NOMO-1 (cell line): ENCODE measurements around the gene ZNF780B.

Experiments
- DNase-seq, 2 experiments: peaks; one replicate each; lab custom pipeline; 2025; ENCODE audit not compliant: unreplicated experiment in 2 of 2; lab: John Stamatoyannopoulos, UW

Gene ZNF780B

DNA sequence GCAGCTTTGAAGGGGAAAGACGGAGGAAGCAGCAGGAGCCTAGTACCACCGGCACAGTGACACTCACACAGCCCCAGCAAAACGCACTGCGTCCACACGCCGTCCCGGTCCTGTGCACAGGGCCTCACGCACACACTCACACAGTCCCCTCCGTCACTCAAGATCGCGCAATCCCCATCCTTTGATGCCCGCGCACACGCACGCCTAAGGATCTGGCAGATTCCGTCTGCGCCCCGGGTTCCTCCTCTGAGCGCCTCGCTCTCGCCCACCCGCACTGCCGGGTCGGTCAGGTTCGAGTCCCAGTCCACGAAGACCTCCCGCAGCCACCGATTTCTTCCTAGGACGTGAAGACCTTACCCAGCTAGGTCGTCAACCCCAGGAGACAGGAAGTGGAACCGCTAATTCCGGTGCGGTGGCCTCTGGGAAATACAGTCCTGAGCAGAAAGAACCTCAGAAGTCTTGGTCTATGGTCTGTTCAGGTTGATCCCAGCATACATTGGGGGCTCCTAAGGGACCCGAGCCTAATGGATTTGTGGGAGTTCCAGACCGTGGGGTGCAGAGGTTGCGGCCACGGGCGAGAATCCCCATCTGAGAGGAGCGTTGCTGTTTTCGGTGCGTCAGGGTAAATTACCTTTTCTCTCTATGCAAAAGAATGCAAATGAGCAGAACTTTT is at the start of gene ZNF780B:
Gene ZNF780B, minus strand, starts transcription at position 400 of the 673 bp plus-strand sequence. CDS start 5,899 bp downstream, outside the sequence.
- peak; percentile 70 to 78 for DNase-seq

DNA sequence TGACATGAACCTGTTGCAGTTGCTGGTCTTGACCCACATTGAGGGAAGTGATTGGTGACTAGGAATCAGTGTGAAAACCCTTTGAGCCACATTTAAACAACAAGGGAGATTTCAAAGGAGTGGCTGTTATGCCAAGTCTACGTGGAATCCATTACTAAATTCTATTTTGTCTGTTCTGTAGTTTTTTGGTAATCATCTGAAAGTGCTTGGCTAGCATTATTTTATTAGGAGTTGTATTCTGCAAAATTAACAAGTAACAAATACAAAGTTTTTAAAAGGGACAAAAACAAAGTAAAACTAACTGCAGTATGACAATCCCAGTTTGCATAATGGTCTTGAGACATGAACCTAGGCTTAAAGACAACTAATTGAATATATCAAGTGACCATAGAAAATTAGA is 48.7 kb upstream of the ZNF780B start:
- no peak for DNase-seq

DNA sequence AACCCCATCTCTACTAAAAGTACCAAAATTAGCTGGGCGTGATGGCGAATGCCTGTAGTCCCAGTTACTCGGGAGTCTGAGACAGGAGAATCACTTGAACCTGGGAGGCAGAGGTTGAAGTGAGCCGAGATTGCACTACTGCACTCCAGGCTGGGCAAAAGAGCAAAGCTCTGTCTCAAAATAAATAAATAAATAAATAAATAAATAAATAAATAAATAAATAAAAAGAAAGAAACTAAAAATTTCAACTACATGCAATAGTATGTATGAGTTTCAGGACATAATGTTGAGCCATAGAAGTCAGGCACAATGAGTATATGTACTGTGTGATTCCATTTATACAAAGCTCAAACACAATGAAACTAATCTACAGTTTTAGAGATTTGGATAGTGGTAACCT is 47.6 kb upstream of the ZNF780B start:
- no peak for DNase-seq

DNA sequence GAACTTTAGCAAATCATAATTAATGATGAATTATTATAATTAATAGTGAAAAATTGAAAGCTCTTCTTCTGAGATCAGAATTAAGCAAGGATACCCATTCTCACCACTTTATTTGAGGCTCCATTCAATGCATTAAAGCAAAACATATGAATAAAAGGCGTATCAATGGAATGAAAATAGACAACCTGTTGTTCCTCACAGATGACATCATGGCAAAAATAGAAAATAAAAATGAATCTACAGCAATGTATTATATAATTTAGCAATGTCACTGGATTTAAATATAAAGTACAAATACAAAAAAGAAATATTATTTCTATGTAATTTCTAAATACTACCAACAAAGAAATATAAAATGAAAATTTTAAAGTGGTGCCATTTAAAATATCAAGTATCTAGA is 45.8 kb upstream of the ZNF780B start:
- no peak for DNase-seq

DNA sequence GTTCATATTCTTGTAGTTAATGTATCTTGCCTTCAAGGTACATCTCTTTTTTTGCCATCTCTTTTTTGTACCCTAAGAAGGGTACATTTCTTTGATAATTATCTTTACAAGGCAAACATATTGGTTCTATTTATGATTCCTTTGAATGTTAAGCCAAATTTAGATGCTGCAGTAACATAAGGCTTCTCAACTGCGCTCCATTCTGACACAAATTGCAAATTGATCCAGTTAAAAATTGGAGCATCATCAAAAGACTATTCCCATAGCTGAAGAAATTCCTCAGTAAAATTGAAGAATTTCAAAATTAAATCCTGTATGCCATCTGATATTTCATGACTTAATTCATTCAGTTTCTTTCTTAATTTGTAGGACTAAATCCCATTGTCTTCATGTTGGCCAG is 37.4 kb upstream of the ZNF780B start:
- DNase-seq, result no peak

DNA sequence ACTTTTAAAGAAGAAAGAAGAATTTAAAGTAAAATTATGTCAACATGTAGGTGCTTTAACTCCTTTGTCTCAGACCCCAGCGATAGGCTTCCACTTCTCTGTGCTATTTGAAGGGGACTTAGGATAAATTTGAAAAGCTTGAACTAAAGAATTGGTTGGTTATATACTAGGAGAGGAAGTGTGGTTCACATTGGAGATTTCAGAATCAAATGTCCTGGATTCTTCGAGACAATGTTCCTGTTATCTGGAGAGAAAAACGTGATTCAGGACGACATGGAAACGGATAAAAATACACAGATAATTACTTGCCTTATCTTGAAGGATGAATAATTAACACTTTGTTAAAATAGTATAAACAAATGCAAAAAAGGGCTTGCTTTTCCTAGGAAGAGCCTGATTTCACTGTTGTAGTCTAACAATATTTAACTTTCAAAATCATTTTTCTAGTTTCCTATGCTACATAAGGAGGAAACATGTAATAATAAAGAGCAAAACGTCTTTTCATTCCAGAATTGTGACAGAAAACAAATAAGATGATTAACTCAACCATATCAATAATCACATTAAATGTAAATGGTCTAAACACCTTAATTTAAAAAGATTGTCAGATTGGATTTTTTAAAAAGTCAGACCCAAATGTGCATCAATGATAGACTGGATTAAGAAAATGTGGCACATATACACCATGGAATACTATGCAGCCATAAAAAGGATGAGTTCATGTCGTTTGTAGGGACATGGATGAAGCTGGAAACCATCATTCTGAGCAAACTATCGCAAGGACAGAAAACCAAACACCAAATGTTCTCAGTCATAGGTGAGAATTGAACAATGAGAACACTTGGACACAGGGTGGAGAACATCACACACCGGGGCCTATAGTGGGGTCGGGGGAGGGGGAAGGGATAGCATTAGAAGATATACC is 35.4 kb upstream of the ZNF780B start:
- DNase-seq, result no peak

DNA sequence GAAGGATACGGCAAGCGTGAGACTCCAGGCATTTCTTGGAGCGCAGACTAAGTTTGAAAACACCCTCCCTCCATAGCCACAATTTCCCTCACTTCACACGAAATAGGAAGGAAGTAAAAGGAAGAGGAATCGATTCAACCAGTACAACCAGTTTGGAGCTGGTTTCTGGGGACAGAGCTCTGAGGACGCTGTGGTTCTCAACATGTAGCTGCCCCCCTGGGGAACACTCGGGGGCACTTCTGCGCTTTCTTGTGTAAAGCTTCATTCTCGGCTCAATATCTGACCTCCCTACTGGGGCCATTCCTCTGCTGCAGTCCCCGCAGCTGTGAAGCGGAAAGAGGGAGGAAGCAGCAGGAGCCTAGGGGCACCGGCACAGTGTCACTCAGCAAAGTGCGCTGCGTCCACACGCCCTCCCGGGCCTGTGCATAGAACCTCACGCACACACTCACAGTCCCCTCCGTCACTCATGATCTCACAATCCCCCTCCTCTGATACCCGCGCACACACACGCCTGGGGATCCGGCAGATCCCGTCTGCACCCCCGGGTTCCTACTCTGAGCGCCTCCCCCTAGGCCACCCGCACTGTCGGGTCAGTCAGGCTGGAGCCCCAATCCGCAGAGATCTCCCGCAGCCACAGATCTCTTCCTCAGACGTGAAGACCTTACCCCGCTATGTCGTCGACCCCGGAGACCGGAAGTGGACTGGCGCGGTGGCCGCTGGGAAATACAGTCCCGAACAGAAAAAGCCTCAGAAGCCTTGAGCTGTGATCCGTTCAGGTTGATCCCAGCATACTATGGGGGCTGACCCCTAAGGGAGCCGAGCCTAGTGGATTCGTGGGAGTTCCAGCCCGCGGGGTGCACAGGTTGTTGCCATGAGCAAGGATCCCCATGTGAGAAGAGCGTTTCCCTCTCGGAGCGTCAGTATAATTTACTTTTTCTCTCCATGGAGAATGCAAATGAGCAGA is 34.5 kb upstream of the ZNF780B start, which contains the start of gene ZNF780A:
Gene ZNF780A, minus strand, starts transcription at position 703 of the 964 bp plus-strand sequence. CDS start 6,190 bp downstream, outside the sequence.
- DNase-seq, result peak; percentile 51 to 62

DNA sequence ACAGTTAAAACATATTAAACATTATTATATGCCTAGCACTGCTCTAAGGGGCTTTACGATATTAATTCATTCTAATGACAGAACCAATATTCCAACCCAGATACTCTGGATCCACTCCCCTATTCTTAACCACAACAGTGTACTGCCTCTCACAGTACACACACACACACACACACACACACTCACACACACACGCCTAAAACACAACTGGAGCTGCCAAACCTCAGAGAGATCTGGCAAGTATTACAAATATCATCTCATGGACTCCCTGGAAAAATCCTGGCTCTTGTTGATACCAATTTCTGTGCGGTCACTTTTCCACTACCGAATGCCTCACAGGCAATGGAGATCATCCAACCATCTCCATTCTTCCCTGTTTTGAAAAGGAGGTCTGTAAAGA is 33.4 kb upstream of the ZNF780B start:
- no peak for DNase-seq

DNA sequence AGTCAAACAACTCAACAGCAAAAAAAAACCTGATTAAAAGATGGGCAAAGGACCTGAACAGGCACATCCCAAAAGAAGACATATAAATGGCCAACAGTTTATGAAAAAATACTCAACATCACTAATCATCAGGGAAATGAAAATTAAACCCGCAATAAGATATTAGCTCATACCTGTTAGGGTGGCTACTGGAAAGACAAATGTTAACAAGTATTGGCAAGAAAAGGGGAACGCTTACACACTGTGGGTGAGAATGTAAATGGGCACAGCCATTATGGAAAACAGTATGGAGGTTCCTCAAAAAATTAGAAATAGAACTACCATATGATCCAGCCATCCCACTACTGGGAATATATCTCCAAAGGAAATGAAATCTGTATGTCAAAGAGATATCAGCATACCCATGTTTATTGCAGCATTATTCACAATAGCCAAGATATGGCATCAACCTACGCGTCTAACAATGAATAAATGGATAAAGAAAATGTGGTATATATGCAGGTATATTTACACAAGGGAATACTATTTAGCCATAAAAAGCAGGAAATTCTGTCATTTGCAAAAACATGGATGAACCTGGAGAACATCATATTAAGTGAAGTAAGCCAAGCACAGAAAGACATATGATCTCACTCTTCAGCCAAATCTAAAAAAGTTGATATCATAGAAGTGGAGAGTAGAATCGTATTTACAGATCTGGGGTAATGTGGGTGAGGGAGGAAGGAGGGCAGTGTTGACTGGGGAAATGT is 32.4 kb upstream of the ZNF780B start:
- no peak for DNase-seq

DNA sequence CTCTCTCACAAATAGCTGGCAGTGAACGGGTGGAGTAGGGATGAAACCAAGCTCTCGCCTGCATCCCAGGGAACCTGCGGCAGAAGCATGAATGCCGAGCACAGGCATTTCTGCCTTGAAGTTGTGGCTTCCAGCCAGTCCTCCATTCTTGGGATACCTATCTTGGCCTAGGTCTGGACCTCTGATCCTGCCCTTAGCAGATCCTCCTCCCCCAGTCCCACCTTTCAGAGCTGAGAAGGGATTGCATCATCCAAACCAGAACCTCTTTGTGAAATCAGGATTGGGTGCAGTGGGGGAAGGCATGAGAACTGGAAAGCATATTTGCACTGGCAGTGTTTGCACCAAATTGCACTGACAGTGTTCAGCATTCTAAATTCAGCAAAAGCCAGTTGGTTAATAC is 28.9 kb upstream of the ZNF780B start:
- DNase-seq, result no peak

DNA sequence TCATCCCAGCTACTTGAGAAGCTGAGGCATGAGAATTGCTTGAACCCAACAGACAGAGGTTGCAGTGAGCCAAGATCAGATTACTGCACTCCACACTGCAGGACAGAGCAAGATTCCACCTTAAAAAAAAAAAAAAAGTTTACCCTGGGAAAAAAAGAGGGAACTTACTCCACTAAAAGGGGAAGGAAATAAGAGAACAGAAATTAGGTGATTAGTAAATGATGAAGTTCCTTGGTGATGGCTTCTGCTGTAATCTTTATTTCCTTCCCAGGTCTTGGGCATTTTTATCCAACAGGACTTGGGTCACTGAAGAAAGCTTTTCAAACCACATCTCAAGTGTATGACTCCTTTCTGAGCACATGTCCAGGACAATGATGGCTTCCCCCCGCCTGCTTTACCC is 25.4 kb upstream of the ZNF780B start:
- DNase-seq, result peak; percentile 40 to 57

DNA sequence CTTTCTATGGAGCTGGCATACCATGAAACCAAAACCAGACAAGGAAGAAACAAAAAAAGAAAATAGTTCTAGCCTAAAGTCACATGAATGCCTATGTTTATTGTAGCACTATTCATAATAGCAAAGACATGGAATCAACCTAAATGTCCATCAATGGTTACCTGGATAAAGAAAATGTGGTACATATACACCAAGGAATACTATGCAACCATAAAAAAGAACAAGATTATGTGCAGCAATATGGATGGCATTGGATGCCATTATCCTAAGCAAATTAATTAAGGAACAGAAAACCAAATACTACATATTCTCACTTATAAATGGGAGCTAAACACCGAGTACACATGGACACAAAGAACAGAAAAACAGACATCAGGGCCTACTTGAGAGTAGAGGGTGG is 24.3 kb upstream of the ZNF780B start:
- no peak for DNase-seq

DNA sequence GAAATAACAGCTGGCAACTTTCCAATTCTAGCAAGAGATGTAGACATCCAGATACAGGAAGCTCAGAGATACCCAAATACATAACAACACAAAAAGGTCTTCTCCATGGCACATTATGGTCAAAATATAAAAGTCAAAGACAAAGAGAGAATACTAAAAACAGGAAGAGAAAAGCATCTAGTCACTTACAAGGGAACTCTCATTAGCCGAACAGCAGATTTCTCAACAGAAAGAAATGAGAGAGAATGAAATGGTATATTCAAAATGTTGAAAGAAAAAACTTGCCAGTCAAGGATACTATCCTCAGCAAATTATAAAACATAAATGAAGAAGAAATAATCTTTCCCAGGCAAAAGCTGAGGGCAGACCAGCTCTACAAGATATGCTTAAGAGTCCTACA is 22.3 kb upstream of the ZNF780B start:
- no peak for DNase-seq

DNA sequence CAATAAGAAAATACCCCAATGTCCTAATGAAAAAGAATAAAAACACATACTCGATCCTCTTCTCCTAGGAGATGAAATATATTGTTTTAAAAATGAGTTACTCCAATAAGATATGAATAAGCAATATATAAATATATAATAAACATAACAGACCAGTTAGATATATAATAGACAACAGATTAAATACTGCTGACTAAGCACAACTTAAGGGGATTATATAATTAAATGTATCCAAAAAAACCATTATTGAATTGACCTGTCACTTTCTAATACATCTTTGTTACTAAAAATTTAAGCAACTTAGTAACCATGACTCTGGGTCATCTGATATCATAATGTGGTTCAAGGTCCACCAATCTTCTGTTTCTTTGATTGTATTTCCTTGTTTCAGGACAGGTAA is 14.0 kb upstream of the ZNF780B start:
- DNase-seq, result no peak

DNA sequence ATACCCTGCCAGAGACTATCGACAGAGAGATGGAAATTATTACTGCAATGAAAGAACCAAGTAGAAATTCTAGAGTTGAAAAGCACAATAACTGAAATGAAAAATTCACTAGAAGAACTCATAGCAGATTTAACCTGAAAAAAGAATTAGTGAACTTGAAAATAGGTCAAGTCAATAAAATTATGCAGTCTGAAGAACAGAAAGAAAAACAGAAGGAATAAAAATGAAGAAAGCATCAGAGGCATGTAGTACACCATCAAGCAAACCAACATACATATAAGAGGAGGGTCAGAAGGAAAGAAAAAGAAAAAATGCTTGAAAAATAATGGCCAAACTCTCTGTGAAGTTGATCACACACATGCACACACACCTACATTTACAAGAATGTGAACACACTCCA is 3.6 kb upstream of the ZNF780B start:
- no peak for DNase-seq

DNA sequence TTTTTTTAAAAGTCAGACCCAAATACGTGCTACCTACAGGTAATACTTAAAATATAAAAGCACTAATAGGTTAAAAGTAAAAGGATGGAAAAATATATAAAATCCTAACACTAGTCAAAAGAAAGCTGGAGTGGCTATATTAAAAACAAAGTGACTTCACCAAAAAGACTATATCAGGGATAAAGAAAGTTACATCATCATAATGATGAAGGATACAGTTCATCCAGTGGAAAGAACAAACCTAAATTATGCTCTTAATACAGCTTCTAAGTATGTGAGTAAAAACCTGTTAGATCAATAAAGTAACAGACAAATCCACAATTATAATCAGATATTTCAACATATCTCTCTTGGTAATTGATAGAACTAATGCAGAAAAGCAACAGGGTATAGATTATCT is 1.1 kb upstream of the ZNF780B start:
- no peak for DNase-seq

DNA sequence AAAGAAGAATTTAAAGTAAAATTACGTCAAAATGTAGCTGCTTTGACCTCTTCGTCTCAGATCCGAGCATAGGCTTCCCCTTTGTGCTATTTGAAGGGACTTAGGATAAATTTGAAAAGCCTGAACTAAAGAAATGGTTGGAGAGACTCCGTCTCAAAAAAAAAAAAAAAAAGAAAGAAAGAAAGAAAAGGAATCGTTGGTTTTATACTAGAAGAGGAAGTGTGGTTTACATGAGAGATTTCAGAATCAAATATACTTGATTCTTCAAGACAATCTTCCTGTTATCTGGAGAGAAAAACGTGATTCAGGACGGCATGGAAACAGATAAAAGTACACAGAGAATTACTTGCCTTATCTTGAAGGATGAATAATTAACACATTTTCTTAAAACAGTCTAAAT is 474 bp upstream of the ZNF780B start:
- DNase-seq, result peak in 1 of 2 experiments; percentile 63

DNA sequence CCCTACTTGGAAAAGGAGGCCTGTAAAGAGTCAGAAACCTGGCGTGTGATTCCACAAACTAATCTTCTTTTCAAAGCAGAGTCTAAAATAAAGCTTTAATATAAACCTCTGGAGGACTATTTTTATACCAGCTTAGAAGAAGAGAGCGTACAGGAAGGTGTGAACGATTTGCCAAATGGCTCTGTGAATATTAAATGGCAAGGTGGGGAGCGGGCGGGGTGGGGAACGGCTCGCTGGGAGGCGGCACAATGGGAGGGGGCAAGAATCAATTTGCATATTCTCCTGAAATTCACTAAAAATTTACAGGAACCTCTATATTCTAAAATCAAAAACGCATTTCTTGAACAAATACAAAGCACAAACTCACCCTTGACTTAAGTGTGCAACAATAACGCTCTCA is 982 bp downstream of the ZNF780B start:
- no peak for DNase-seq

DNA sequence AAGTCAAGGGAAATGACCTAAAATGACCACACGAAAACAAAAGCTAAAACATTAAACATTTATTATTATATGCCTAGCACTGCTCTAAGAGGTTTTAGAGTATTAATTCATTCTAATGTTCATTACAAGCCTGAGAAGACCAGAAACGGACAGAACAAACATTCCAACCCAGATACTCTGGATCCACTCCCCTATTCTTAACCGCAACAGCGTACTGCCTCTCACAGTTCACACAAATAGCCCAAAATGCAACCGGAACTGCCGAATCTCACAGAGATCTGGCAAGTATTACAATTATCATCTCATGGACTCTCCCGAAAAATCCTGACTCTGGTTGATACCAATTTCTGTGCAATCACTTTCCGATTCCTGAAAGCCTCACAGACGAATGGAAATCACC is 1.4 kb downstream of the ZNF780B start:
- no peak for DNase-seq

DNA sequence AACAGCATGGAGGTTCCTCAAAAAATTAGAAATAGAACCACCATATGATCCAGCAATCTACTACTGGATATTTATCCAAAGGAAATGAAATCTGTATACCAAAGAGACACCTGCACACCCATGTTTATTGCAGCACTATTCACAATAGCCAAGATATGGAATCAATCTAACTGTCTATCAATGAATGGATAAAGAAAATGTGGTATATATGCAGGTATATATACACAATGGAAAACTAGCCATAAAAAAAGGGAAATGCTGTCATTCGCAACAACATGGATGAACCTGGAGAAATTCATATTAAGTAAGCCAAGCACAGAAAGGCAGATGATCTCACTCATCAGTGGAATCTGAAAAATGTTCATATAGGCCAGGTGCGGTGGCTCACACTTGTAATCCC is 2.5 kb downstream of the ZNF780B start:
- no peak for DNase-seq
